HepG2 (cell line): Measurements from ENCODE around the gene SPNS2. TPM values are rescaled to one million over a fixed set of nuclear protein-coding genes. Genes with fewer than 3 reads are reported as not detected.

Experiments
- ADNP ChIP-seq: sonication (generic); formaldehyde crosslinking; IDR thresholded peaks from 2 replicates; pipeline ENCODE4 v1.4.0; 2020; ENCODE audit warnings: missing genetic modification reagents
- ARNTL ChIP-seq: sonication (generic); formaldehyde crosslinking; IDR thresholded peaks from 2 replicates; pipeline ENCODE4 v1.4.0; 2020; ENCODE audit warnings: mild to moderate bottlenecking, missing genetic modification reagents
- BCL3 ChIP-seq: sonication (generic); formaldehyde crosslinking; IDR thresholded peaks from 2 replicates; pipeline ENCODE4 v1.5.1; 2020; ENCODE audit warnings: mild to moderate bottlenecking, missing genetic modification reagents, moderate library complexity
- ETV5 ChIP-seq: IDR thresholded peaks from 2 replicates; pipeline ENCODE4 v1.6.1; 2018; ENCODE audit warnings: missing biosample characterization, missing genetic modification reagents, inconsistent platforms, borderline replicate concordance
- HOXA7 ChIP-seq: sonication (generic); formaldehyde crosslinking; IDR thresholded peaks from 2 replicates; pipeline ENCODE4 v1.8.1; 2022; ENCODE audit warnings: mild to moderate bottlenecking, missing genetic modification reagents, moderate library complexity
- HOXA9 ChIP-seq: sonication (generic); formaldehyde crosslinking; IDR thresholded peaks from 2 replicates; pipeline ENCODE4 v1.8.1; 2022; ENCODE audit warnings: missing genetic modification reagents, mild to moderate bottlenecking, moderate library complexity, borderline replicate concordance
- IRX3 ChIP-seq: sonication (generic); formaldehyde crosslinking; IDR thresholded peaks from 2 replicates; pipeline ENCODE4 v1.8.1; 2023; ENCODE audit warnings: mild to moderate bottlenecking, low read depth, missing genetic modification reagents, borderline replicate concordance
- MED1 ChIP-seq: sonication (generic); formaldehyde crosslinking; IDR thresholded peaks from 2 replicates; pipeline ENCODE4 v1.4.0; 2020; ENCODE audit warnings: missing genetic modification reagents
- MXD3 ChIP-seq: IDR thresholded peaks from 2 replicates; pipeline ENCODE4 v1.6.1; 2016; ENCODE audit warnings: mild to moderate bottlenecking, missing biosample characterization, missing genetic modification reagents
- NR0B2 ChIP-seq: sonication (generic); formaldehyde crosslinking; IDR thresholded peaks from 2 replicates; pipeline ENCODE4 v1.4.0; 2020; ENCODE audit warnings: mild to moderate bottlenecking, missing genetic modification reagents
- SMAD9 ChIP-seq: sonication (generic); formaldehyde crosslinking; IDR thresholded peaks from 2 replicates; pipeline ENCODE4 v1.5.1; 2020; ENCODE audit warnings: mild to moderate bottlenecking, missing genetic modification reagents
- SOX6 ChIP-seq, 2 experiments: fragments of 450-650 bp in 1 of 2; sonication (generic) in 1 of 2; formaldehyde crosslinking in 1 of 2; IDR thresholded peaks; 2 replicates each; pipeline versions ENCODE4 v1.4.0 to v1.6.1; 2017 to 2020; ENCODE audit warnings: antibody characterized with exemption in 1 of 2, mild to moderate bottlenecking in 1 of 2, missing genetic modification reagents in 1 of 2
- ZBTB39 ChIP-seq: sonication (generic); formaldehyde crosslinking; IDR thresholded peaks from 2 replicates; pipeline ENCODE4 v1.5.0; 2020; ENCODE audit warnings: missing genetic modification reagents
- ZFP91 ChIP-seq: sonication (generic); formaldehyde crosslinking; IDR thresholded peaks from 2 replicates; pipeline ENCODE4 v1.9.0; 2022; ENCODE audit warnings: missing genetic modification reagents, mild to moderate bottlenecking, borderline replicate concordance
- ZHX1 ChIP-seq: sonication (generic); formaldehyde crosslinking; IDR thresholded peaks from 2 replicates; pipeline ENCODE4 v1.8.1; 2022; ENCODE audit warnings: low read depth, mild to moderate bottlenecking, missing genetic modification reagents
- ZNF337 ChIP-seq: sonication (generic); formaldehyde crosslinking; IDR thresholded peaks from 2 replicates; pipeline ENCODE4 v1.5.1; 2020; ENCODE audit warnings: missing genetic modification reagents, low read depth, mild to moderate bottlenecking, borderline replicate concordance
- ZNF556 ChIP-seq: sonication (generic); formaldehyde crosslinking; IDR thresholded peaks from 2 replicates; pipeline ENCODE4 v1.4.0; 2020; ENCODE audit warnings: mild to moderate bottlenecking, missing genetic modification reagents, borderline replicate concordance
- ZNF567 ChIP-seq: sonication (generic); formaldehyde crosslinking; IDR thresholded peaks from 2 replicates; pipeline ENCODE4 v1.8.1; 2023; ENCODE audit warnings: mild to moderate bottlenecking, missing genetic modification reagents, borderline replicate concordance
- ZSCAN29 ChIP-seq: sonication (generic); formaldehyde crosslinking; conservative IDR thresholded peaks from 2 replicates; pipeline ENCODE4 v1.4.0; 2020; ENCODE audit warnings: mild to moderate bottlenecking, missing genetic modification reagents
- polyA plus RNA-seq, 8 experiments: library from polyadenylated mRNA; depleted of rRNA in 3 of 8; stranded (reverse) in 7 of 8; unstranded in 1 of 8; fragments of >200 nt; fragmentation: Illumina TruSeq in 4 of 8; extraction: Trizol in 4 of 8; gene quantifications; 2 replicates each; pipeline versions ENCODE4 v1.2.1 to v1.2.3, GENCODE V29; 2011 to 2016; ENCODE audit warnings: low read depth in 4 of 8, missing spikeins in 1 of 8, mixed read lengths in 1 of 8; ENCODE audit not compliant: insufficient read depth in 1 of 8
- total RNA-seq, 5 experiments: library from RNA; depleted of rRNA; stranded (reverse); fragments of >200 nt; fragmentation: Illumina TruSeq; extraction: Trizol; gene quantifications; 2 replicates each; pipeline ENCODE4 v1.2.3, GENCODE V29; 2016; ENCODE audit warnings: low read depth in 1 of 5

Gene SPNS2
- total and polyA plus RNA-seq, 2 of the 13 experiments (the other 11 are each of a cell fraction or from before 2014, with no cell fraction given), result 0.01 TPM; not detected in 1

GRCh38 chr17:4492721-4493561, 5.7 kb upstream of the SPNS2 start (continued):
- TF ChIP-seq ZNF337 (CRISPR knock-in tag) (no peak), ZNF556 (no peak), NR0B2 (CRISPR knock-in tag) (peak; percentile 85), HOXA9 (CRISPR knock-in tag) (peak; percentile 79; the same call in 1 of the 2 replicates), ETV5 (CRISPR knock-in tag) (no peak), ARNTL (CRISPR knock-in tag) (no peak), ZBTB39 (CRISPR knock-in tag) (no peak), ZFP91 (CRISPR knock-in tag) (no peak), ZNF567 (CRISPR knock-in tag) (no peak), ADNP (CRISPR knock-in tag) (no peak), HOXA7 (CRISPR knock-in tag) (no peak), IRX3 (no peak), BCL3 (peak; percentile 65; the same call in 1 of the 2 replicates), ZSCAN29 (CRISPR knock-in tag) (no peak), MXD3 (CRISPR knock-in tag) (peak; percentile 94), SMAD9 (CRISPR knock-in tag) (no peak), SOX6 (IDR thresholded peaks at IDR 0.05) (no peak), SOX6 (CRISPR knock-in tag; IDR thresholded peaks at IDR 0.05) (no peak), MED1 (peak; percentile 61; the same call in 1 of the 2 replicates), ZHX1 (CRISPR knock-in tag) (0 out of 2 replicates have a peak, but pooled peaks have one; percentile 57)
